DLD1 (cell line): ENCODE data around the gene ATP7B.

Source experiments
- in situ Hi-C: cut with HindIII; loops from 2 replicates; pipeline ENCODE4 v1.10.0; 2017; ENCODE audit warnings: low sequenced_read_pairs

ATP7B gene

DNA sequence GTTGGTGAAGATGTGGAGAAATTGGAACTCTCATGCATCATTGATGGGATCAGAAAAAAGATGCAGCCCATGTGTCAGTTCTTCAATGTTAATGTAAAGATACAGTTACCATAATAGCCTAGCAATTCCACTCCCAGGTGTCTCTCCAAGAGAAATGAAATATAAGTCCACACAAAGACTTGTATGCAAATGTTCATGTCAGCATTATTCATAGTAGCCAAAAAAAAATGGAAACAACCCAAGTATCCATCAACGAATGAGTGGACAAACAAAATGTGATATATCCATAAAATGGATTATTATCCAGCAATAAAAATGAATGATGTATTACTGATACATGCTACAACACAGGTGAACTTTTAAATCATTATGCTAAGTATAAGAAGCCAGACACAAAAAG lies 110.8 kb downstream of the ATP7B start:
- in situ Hi-C loops: no loop called here

DNA sequence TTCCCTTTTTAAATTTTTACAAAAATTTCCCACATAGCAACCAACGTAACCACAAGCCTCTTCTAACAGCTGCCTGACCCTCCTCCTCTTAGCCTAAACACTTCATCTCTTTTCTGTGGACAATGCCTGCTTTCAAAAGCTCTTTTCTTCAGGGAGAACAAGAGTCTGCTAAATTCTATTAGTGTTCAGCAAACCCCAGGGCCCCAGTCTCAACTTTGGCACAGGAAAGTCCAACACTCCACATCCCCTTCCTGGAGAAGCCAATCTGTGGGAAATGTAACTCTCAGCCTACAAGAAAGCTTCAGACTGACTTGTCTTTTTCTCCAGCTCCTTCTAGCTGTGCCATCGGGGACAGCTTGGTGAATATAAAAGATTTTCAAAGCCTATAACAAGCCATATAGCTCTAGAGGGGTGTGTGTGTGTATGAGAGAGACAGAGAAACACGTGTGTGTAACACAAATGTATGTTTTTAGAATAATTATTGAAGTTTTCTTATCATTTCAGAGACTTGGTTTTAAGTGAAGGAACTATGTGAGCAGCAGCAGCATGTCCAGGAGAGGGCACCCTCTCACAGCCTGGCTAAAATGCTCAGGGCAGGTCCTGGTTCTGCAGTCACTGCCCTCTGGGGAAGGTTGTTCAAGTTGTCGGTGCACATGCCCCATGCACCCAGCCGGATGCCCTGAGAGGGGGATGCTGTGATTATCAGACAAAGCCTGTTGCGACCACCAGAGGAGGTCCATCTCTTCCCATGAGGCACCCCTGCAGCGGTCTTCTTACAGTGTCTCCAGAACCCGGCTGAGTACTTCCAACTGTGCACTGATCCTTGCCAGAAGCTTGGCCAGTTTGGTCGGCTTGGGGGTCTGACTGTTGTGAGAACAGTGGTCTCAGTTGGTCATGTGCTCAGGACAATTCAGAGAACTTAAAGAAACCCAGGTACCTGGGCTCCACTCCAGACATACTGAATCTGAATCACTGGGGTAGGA lies 115.1 kb downstream of the ATP7B start:
- in situ Hi-C loops: loop anchor here (25.0 kb wide), 1 partner anchor 241 kb away; the partner anchor contains the start of gene NEK5

DNA sequence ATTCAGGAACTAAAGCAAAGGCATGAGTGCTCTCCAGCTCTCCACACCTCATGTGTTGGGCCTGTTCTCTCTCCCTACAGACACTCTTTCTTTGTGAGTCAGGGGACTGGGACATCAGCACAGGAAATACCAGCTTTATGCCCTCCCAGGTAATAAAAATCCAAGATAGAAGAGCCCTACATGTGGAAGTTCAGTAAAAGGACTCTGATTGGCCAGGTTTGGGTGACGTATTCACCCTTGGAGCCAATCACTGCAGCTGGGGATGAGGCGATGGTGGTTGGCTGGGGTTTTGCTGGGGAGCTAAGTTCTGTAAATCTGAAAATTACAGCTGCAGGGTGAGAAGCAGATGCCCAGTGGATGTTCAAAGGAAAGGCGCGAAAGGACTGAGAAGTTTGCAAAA lies 117.0 kb downstream of the ATP7B start:
- in situ Hi-C loops: loop anchor here (25.0 kb wide), 1 partner anchor 243 kb away; the partner anchor contains the start of gene NEK5

DNA sequence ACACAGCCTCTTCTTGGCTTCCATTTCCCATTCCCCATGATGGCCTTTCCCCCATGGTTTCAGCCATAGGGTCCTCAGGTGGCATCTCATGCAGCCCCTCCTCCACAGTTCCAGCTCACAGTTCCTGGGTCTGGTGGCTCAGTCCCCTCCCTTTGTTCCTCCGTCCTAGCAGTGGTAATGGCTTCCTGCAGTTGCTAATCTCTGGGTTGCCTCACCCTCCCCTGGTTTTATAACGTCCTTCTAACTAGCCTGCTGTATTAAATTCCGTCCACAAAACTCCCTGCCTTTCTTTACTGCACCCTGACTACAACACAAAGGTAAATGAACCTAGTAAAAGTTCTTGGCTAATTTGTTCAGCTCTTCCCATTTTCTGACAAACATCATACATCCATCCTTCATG lies 118.6 kb downstream of the ATP7B start:
- in situ Hi-C loops: loop anchor here (25.0 kb wide), 1 partner anchor 245 kb away; the partner anchor contains the start of gene NEK5

DNA sequence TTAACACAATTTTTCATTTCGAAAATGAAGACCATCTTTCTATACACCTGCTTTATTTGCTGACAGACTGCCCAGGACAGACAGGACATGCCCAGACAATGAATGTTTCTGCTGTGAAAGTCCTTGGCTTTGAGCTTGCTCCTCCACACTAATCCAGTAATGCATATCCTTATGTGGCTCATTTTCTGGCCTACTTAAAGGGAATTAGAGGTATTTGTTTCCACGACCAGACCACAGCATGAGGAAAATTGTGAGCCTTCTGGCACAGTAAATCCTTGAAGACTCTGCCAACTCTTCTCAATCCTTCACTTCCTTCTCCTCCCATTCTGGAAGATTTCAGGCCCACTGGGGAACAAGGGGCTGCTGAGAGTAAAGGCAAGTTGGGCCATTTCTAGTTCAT lies 123.8 kb downstream of the ATP7B start:
- in situ Hi-C loops: loop anchor here (25.0 kb wide), 1 partner anchor 250 kb away; the partner anchor contains the start of gene NEK5

DNA sequence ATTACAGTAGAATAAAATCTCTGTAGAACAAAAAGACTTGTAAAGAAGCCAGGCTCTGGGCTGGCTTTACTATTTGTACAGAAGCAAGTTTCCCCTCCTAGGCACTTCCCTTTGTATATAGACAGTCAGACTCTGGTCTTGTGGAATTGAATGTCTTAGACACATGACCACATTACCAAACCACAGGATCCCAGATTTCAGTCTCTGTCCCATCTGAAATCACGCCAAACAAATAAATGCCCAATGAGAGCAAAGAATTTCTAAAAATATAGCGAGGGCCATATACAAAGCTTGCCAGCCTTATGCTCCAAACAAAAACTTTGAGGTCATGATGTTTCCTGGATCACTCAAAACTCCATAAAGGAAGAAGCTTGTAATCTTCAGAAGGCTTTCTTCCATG lies 125.6 kb downstream of the ATP7B start:
- in situ Hi-C loops: loop anchor here (25.0 kb wide), 1 partner anchor 252 kb away; the partner anchor contains the start of gene NEK5

DNA sequence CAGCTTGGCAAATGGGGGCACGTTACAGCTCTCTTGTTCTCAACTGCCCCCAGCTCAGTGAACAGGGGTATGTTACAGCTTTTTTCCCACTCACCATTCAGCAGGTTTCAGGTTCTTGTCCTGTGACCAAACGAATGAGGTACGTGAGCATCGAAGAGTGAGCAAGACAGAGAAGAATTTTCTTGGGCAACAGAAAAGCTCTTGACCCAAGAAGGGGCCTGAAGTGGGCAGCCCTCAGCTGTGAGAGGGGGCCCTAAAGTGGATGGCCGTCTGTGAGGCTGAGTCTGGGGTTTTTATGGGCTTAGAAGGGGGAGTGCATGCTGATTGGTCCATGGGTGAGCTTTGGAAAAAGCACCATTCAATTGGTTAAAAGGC lies 128.0 kb downstream of the ATP7B start:
- in situ Hi-C loops: loop anchor here (25.0 kb wide), 1 partner anchor 254 kb away; the partner anchor contains the start of gene NEK5
